ENCODE data around the gene AHRR. TPM values are rescaled to one million over a fixed set of nuclear protein-coding genes. Genes with fewer than 3 reads are reported as not detected.

AHRR gene
- polyA plus RNA-seq, 2 of the 4 experiments (the other 2 are of a cell fraction): 1.2 to 1.7 TPM

GRCh38 chr5:432928-433791 lies 111.6 kb downstream of the AHRR start:
- WGBS (ENCODE audit: missing lambda C conversion rate): 79% methylated on average over 23 of the region's 23 CpGs
- CTCF ChIA-PET: interaction anchor here (0.5 to 10.7 kb wide), 8 partner anchors 10 to 245 kb away, joined by 3 to 186 read pairs (median 11); partner anchors contain the start of gene AHRR
- no peak for FAIRE-seq
- no peak overlapping the region for H3K27ac ChIP-seq
- H3K4me2 ChIP-seq: no peak overlapping the region
- TF ChIP-seq MAX (IDR thresholded peaks at IDR 0.05): no peak
- no peak for TF ChIP-seq RARB (CRISPR knock-in tag; IDR thresholded peaks at IDR 0.05)
- TF ChIP-seq RCOR1 (IDR thresholded peaks at IDR 0.05; ENCODE audit: low read depth, low read length): no peak
- no peak for TF ChIP-seq GATA3 (IDR thresholded peaks at IDR 0.05; ENCODE audit: borderline replicate concordance)
- no peak for TF ChIP-seq ZC3H11A (IDR thresholded peaks at IDR 0.05)
- no peak for TF ChIP-seq HDAC2 (IDR thresholded peaks at IDR 0.05)
- TF ChIP-seq ESRRA (IDR thresholded peaks at IDR 0.05; ENCODE audit: borderline replicate concordance, low read length): no peak
- TF ChIP-seq MAFK (IDR thresholded peaks at IDR 0.05; ENCODE audit: partially characterized antibody): no peak
- no peak for TF ChIP-seq HOXB5 (CRISPR knock-in tag; IDR thresholded peaks at IDR 0.05)
- TF ChIP-seq JUN (IDR thresholded peaks at IDR 0.05): no peak
- TF ChIP-seq HEYL (CRISPR knock-in tag; IDR thresholded peaks at IDR 0.05): no peak
- TF ChIP-seq, protein P1, sequence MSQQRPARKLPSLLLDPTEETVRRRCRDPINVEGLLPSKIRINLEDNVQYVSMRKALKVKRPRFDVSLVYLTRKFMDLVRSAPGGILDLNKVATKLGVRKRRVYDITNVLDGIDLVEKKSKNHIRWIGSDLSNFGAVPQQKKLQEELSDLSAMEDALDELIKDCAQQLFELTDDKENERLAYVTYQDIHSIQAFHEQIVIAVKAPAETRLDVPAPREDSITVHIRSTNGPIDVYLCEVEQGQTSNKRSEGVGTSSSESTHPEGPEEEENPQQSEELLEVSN (IDR thresholded peaks at IDR 0.05; ENCODE audit: borderline replicate concordance, low read depth): no peak
- no peak for TF ChIP-seq NFE2L2 (conservative IDR thresholded peaks at IDR 0.05; ENCODE audit: low read length)
- TF ChIP-seq EP300 (IDR thresholded peaks at IDR 0.05): no peak
- TF ChIP-seq, protein P2, sequence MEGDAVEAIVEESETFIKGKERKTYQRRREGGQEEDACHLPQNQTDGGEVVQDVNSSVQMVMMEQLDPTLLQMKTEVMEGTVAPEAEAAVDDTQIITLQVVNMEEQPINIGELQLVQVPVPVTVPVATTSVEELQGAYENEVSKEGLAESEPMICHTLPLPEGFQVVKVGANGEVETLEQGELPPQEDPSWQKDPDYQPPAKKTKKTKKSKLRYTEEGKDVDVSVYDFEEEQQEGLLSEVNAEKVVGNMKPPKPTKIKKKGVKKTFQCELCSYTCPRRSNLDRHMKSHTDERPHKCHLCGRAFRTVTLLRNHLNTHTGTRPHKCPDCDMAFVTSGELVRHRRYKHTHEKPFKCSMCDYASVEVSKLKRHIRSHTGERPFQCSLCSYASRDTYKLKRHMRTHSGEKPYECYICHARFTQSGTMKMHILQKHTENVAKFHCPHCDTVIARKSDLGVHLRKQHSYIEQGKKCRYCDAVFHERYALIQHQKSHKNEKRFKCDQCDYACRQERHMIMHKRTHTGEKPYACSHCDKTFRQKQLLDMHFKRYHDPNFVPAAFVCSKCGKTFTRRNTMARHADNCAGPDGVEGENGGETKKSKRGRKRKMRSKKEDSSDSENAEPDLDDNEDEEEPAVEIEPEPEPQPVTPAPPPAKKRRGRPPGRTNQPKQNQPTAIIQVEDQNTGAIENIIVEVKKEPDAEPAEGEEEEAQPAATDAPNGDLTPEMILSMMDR (IDR thresholded peaks at IDR 0.05): no peak
- no peak for TF ChIP-seq ELK1 (IDR thresholded peaks at IDR 0.05; ENCODE audit: low read depth, low read length)
- H3K4me1 ChIP-seq: no peaks in the 10 kb centered on the region
- no peak for DNase-seq (ENCODE audit: low read depth in 1 of 2, low spot score in 1 of 2)
- H3K4me3 ChIP-seq: no peak overlapping the region
- POLR2A ChIA-PET: no interaction called here
- H3K9me3 ChIP-seq: no peaks in the 10 kb centered on the region
- ATAC-seq: no peak

- POLR2A ChIA-PET: no interaction called here
- H3K27ac ChIP-seq: no peak overlapping the region
- DNase-seq (ENCODE audit: low read depth in 1 of 2, low spot score in 1 of 2) (no peak), ATAC-seq (no peak), FAIRE-seq (no peak)
- H3K4me2 ChIP-seq: no peak overlapping the region
- CTCF ChIA-PET: interaction anchor here (0.5 to 10.7 kb wide), 4 partner anchors 13 to 116 kb away, joined by 3 to 186 read pairs (median 36); partner anchors contain the start of gene AHRR
- H3K4me3 ChIP-seq: no peak overlapping the region
- H3K4me1 ChIP-seq: no peaks in the 10 kb centered on the region
- no peak for TF ChIP-seq CHD2 (IDR thresholded peaks at IDR 0.05; ENCODE audit: low read length, partially characterized antibody)
- no peak for TF ChIP-seq ZSCAN20 (CRISPR knock-in tag; IDR thresholded peaks at IDR 0.05)
- no peak for TF ChIP-seq KDM5A (IDR thresholded peaks at IDR 0.05)
- TF ChIP-seq ZC3H11A (IDR thresholded peaks at IDR 0.05): no peak
- no peak for TF ChIP-seq SREBF2 (IDR thresholded peaks at IDR 0.05)
- no peak for TF ChIP-seq NFE2L2 (conservative IDR thresholded peaks at IDR 0.05; ENCODE audit: low read length)
- no peak for TF ChIP-seq EP300 (IDR thresholded peaks at IDR 0.05)
- 86% methylated on average over 16 of the region's 16 CpGs for WGBS (ENCODE audit: missing lambda C conversion rate)
- H3K9me3 ChIP-seq: no peaks in the 10 kb centered on the region
These were observed 112.3 kb downstream of the AHRR start for GRCh38 chr5:433836-434235.
